SK-N-MC (cell line): ENCODE measurements around the gene ANKMY1.

Experiments used
- EZH2 ChIP-seq: fragments of 200-600 bp; sonication (generic); IDR thresholded peaks from one replicate; pipeline ENCODE4 v1.6.1; 2017; ENCODE audit warnings: antibody characterized with exemption
- POLR2AphosphoS5 ChIP-seq: IDR thresholded peaks from 2 replicates; pipeline ENCODE4 v1.6.1; 2012; ENCODE audit warnings: mild to moderate bottlenecking, low read depth, low read length, borderline replicate concordance

- TF ChIP-seq EZH2 (no peak), POLR2AphosphoS5 (no peak)
These were observed 30.9 kb upstream of the ANKMY1 start for GRCh38 chr2:240588669-240589068.
